Measurements from ENCODE around the gene CAD. TPM values are rescaled to one million over a fixed set of nuclear protein-coding genes. Genes with fewer than 3 reads are reported as not detected.

CAD gene
- total and polyA plus RNA-seq, 8 donors: 4.4 to 130 (median 15.9) TPM

GRCh38 chr2:27241761-27242613 is 24.8 kb downstream of the CAD start:
- no peaks in the 10 kb centered on the region for H3K4me1 ChIP-seq
- no peak overlapping the region for H3K4me3 ChIP-seq
- TF ChIP-seq POLR2AphosphoS5 (IDR thresholded peaks at IDR 0.05): no peak
- TF ChIP-seq POLR2A (IDR thresholded peaks at IDR 0.05): no peak
- TF ChIP-seq EP300 (IDR thresholded peaks at IDR 0.05): no peak
- TF ChIP-seq CTCF (IDR thresholded peaks at IDR 0.05): no peak
- intact Hi-C loops (cut with DNase I; ENCODE audit: low total_unique reads): no loop called here
- H3K9me3 ChIP-seq: no peaks in the 10 kb centered on the region
- WGBS, 5 donors: 81 to 88% (median 87%) methylated on average over 22 to 24 of the region's 24 CpGs
- peaks cover 71 to 82% (median 77%) of the 10 kb centered on the region in 4 donors for H3K36me3 ChIP-seq
- no peak for DNase-seq
- H3K27me3 ChIP-seq: no peaks in the 10 kb centered on the region
- no peak overlapping the region for H3K27ac ChIP-seq

- H3K36me3 ChIP-seq: peaks cover 65 to 76% (median 71%) of the 10 kb centered on the region in 4 donors
- no peaks in the 10 kb centered on the region for H3K9me3 ChIP-seq
- H3K27ac ChIP-seq: no peak overlapping the region
- no peak for DNase-seq
- intact Hi-C loops (cut with DNase I; ENCODE audit: low total_unique reads): no loop called here
- 95 to 100% (median 97%) methylated on average over 6 to 16 of the region's 16 CpGs for WGBS, 5 donors
- H3K27me3 ChIP-seq: no peaks in the 10 kb centered on the region
- H3K4me3 ChIP-seq: no peak overlapping the region
- H3K4me1 ChIP-seq: no peaks in the 10 kb centered on the region
- TF ChIP-seq EP300 (IDR thresholded peaks at IDR 0.05) (no peak), POLR2A (IDR thresholded peaks at IDR 0.05) (no peak), CTCF (IDR thresholded peaks at IDR 0.05) (no peak), POLR2AphosphoS5 (IDR thresholded peaks at IDR 0.05) (no peak)
Observed at GRCh38 chr2:27242614-27242951, 25.4 kb downstream of the CAD start.

- H3K27me3 ChIP-seq: no peaks in the 10 kb centered on the region
- H3K4me1 ChIP-seq: no peaks in the 10 kb centered on the region
- intact Hi-C loops (cut with DNase I; ENCODE audit: low total_unique reads): no loop called here
- H3K9me3 ChIP-seq: no peaks in the 10 kb centered on the region
- no peak overlapping the region for H3K27ac ChIP-seq
- 83 to 91% (median 90%) methylated on average over 18 to 19 of the region's 19 CpGs for whole genome bisulfite sequencing, 5 donors
- peaks cover 55 to 66% (median 61%) of the 10 kb centered on the region in 4 donors for H3K36me3 ChIP-seq
- no peak for DNase-seq
- TF ChIP-seq CTCF (IDR thresholded peaks at IDR 0.05): no peak
- TF ChIP-seq POLR2A (IDR thresholded peaks at IDR 0.05): no peak
- TF ChIP-seq EP300 (IDR thresholded peaks at IDR 0.05): no peak
- no peak for TF ChIP-seq POLR2AphosphoS5 (IDR thresholded peaks at IDR 0.05)
- no peak overlapping the region for H3K4me3 ChIP-seq
Observed at GRCh38 chr2:27243391-27244130, 26.4 kb downstream of the CAD start.

- 69 to 84% (median 76%) methylated on average over 10 of the region's 10 CpGs for WGBS, 5 donors
- TF ChIP-seq CTCF (IDR thresholded peaks at IDR 0.05) (no peak), POLR2A (IDR thresholded peaks at IDR 0.05) (no peak), POLR2AphosphoS5 (IDR thresholded peaks at IDR 0.05) (no peak), EP300 (IDR thresholded peaks at IDR 0.05) (no peak)
- Histone ChIP-seq H3K27me3 (peaks cover 0 to 8% (median 5%) of the 10 kb centered on the region in 3 donors), H3K9me3 (no peaks in the 10 kb centered on the region), H3K27ac (no peak overlapping the region), H3K4me1 (peaks cover under 1 to 2% (median 1%) of the 10 kb centered on the region in 4 donors), H3K36me3 (peaks cover 41 to 51% (median 46%) of the 10 kb centered on the region in 4 donors), H3K4me3 (no peak overlapping the region)
- DNase-seq: no peak
- intact Hi-C loops (cut with DNase I; ENCODE audit: low total_unique reads): no loop called here
Observed at GRCh38 chr2:27245116-27245515, 27.9 kb downstream of the CAD start.

All from stomach (tissue), 9 donors.